Measurements from ENCODE around the gene SYNE1.

DNA sequence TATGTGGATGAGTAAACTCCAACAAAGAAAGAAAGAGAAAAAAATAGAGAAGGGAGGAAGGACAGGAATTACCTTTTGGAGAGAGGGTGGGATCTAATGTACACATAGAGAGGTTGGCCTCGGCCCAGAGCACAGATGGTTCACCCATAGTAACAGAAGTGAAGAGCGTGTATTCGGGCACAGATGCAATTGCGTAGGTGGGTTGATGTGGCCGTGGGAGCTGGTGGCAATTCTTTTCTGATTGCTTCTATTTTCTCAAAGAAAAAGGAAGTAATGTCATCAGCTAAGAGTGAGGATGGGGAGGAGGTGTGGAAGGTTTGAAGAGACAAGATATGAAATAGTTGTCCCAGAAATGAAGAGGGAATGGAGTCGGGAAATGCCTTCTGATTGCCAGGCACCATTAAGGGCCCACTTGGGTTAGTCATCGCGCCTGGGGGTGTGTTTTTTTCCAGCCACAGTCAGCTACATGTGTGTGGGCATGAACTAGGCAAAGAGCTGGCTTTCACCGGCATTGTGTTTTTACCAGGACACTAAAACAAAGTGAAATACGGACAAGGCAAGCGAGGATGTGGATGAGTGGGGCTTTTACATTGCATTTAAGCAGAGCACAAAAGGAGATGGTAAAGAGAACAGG, 158.7 kb downstream of the SYNE1 start:
- TF ChIP-seq EP300 (IDR thresholded peaks at IDR 0.05; ENCODE audit: borderline replicate concordance in 1 of 2, control insufficient read depth in 1 of 2, low read depth in 2 of 2, low read length in 2 of 2) (no peak), CREB1 (IDR thresholded peaks at IDR 0.05; ENCODE audit: low read depth) (no peak), POLR2A (IDR thresholded peaks at IDR 0.05; ENCODE audit: low read depth, low read length) (no peak), CEBPB (IDR thresholded peaks at IDR 0.05; ENCODE audit: borderline replicate concordance in 1 of 2, low read depth in 2 of 2, low read length in 2 of 2) (no peak)
